ENCODE data around the gene MTUS2. TPM values are rescaled to one million over a fixed set of nuclear protein-coding genes. Genes with fewer than 3 reads are reported as not detected.

The MTUS2 gene
- polyA plus RNA-seq, 3 donors from 2014 or later, result 0.02 TPM; not detected in 2

GRCh38 chr13:29524176-29524575 lies 704.0 kb downstream of the MTUS2 start:
- H3K4me1 Mint-ChIP-seq, result peaks cover 1 to 8% of the 10 kb centered on the region in 2 donors
- H3K27ac Mint-ChIP-seq, result peak overlapping the region in 1 of 6 donors; percentile 24
- H3K4me3 Mint-ChIP-seq, result no peak overlapping the region
- DNase-seq, result no peak
- H3K36me3 Mint-ChIP-seq, result peaks cover 8 to 31% (median 10%) of the 10 kb centered on the region in 3 donors
- peaks cover 0 to 3% (median 0%) of the 10 kb centered on the region in 3 donors for H3K27me3 Mint-ChIP-seq (ENCODE audit: low read depth in 3 of 3)
- no peaks in the 10 kb centered on the region for H3K9me3 Mint-ChIP-seq

DNA sequence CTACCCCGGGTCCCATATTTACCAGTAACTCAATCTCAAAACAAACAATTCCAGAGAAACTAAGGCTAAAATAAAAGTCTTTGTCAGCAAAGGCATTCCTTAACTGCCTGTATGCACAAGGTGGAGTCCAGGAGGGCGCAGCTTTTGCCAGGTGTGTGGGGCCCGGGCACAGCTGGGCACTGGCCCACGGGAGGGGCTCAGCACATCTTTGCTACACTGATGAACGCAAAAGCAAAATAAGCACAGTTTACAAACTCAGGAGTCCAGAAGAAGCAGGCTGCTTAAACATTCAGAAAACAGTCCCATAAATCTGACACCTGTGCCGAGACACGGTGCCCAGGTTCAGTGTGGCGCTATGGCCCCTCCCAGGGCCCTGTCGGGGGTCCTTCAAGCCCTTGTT lies 704.5 kb downstream of the MTUS2 start:
- H3K36me3 Mint-ChIP-seq, result peaks cover 10 to 36% (median 11%) of the 10 kb centered on the region in 3 donors

GRCh38 chr13:29525757-29526156 lies 705.6 kb downstream of the MTUS2 start:
- H3K4me3 Mint-ChIP-seq, result no peak overlapping the region
- H3K4me1 Mint-ChIP-seq, result peaks cover 17 to 24% of the 10 kb centered on the region in 2 donors
- no peaks in the 10 kb centered on the region for H3K9me3 Mint-ChIP-seq
- no peak for DNase-seq
- no peak overlapping the region for H3K27ac Mint-ChIP-seq
- peaks cover 10 to 37% (median 11%) of the 10 kb centered on the region in 3 donors for H3K36me3 Mint-ChIP-seq
- peaks cover 0 to 3% (median 0%) of the 10 kb centered on the region in 3 donors for H3K27me3 Mint-ChIP-seq (ENCODE audit: low read depth in 3 of 3)

More for the DNA sequence above, 704.5 kb downstream of the MTUS2 start:
- H3K27ac Mint-ChIP-seq, result peak overlapping the region in 1 of 6 donors; percentile 24
- H3K4me3 Mint-ChIP-seq, result no peak overlapping the region
- H3K4me1 Mint-ChIP-seq, result peaks cover 6 to 13% of the 10 kb centered on the region in 2 donors
- H3K9me3 Mint-ChIP-seq, result no peaks in the 10 kb centered on the region
- DNase-seq, result no peak
- peaks cover 0 to 3% (median 0%) of the 10 kb centered on the region in 3 donors for H3K27me3 Mint-ChIP-seq (ENCODE audit: low read depth in 3 of 3)

DNA sequence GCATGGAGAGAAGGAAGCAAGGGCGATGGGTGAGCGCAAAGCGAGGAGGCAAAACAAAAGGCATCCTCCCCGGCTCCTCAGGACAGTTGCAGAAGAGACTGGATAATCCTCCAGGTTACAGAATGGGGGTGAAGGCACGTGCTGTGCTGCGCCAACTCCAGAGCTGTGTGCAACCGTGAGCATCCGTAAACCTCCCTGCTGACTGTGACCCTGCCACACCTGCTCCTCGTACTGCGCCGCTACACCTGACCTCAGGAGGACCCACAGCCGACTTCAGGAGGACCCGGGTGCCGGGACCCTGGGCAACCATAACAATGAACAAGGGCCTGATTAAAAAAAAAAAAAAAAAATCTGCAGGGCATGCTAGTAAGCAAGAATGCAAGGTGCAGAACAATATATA lies 706.6 kb downstream of the MTUS2 start:
- H3K27ac Mint-ChIP-seq, result peak overlapping the region in 1 of 6 donors; percentile 58
- no peak overlapping the region for H3K4me3 Mint-ChIP-seq
- DNase-seq, result no peak
- peaks cover 20 to 31% of the 10 kb centered on the region in 2 donors for H3K4me1 Mint-ChIP-seq
- H3K9me3 Mint-ChIP-seq, result no peaks in the 10 kb centered on the region
- peaks cover 0 to 3% (median 0%) of the 10 kb centered on the region in 3 donors for H3K27me3 Mint-ChIP-seq (ENCODE audit: low read depth in 3 of 3)
- peaks cover 10 to 31% (median 12%) of the 10 kb centered on the region in 3 donors for H3K36me3 Mint-ChIP-seq

DNA sequence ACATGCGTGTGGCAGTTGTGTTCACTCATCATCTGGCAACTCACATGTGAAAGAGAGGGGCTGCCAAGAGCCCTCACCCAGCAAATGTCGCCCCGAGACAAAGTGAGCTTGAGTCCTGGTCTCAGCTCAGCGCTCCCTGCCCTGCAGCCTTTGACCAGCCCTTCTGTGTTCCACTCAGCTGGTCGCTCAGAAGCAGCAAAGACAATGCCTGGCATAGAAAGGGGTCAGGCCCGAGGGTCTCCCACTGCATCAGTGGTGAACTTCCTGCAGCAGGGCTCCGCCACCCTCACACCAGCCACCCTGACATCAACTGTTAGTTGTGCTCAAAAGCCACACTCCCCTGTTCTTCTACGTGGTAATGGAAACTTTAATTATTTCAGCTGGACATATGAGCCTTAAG lies 707.4 kb downstream of the MTUS2 start:
- H3K4me3 Mint-ChIP-seq, result no peak overlapping the region
- no peaks in the 10 kb centered on the region for H3K9me3 Mint-ChIP-seq
- peaks cover 3 to 29% (median 12%) of the 10 kb centered on the region in 3 donors for H3K36me3 Mint-ChIP-seq
- DNase-seq, result no peak
- peaks cover 20 to 38% of the 10 kb centered on the region in 2 donors for H3K4me1 Mint-ChIP-seq
- peaks cover 0 to 3% (median 0%) of the 10 kb centered on the region in 3 donors for H3K27me3 Mint-ChIP-seq (ENCODE audit: low read depth in 3 of 3)
- H3K27ac Mint-ChIP-seq, result peak overlapping the region in 2 of 6 donors; percentile 51 to 55

DNA sequence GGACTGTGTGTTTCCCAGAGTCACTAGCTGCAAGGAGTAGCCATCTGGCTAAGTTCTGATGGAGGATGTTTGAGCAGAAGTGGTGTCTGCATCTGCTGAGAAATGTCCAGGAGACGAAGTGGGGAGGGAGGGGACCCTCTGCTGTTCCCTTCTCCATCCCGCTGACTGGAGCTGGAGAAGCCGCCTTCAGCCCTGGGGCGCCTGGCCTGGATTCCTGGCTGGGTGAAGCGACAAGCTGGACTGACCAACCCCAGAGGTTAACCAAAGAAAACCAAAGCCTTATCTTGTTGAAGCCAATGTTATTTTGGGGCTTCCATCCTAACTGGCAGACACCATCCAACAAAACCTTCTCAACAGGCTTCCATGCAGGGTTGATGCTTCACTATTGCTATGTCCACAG lies 707.8 kb downstream of the MTUS2 start:
- Mint-ChIP-seq H3K27ac (peak overlapping the region in 2 of 6 donors; percentile 51 to 92), H3K36me3 (peaks cover 3 to 32% (median 12%) of the 10 kb centered on the region in 3 donors), H3K4me1 (peaks cover 20 to 38% of the 10 kb centered on the region in 2 donors), H3K4me3 (no peak overlapping the region), H3K9me3 (no peaks in the 10 kb centered on the region), H3K27me3 (ENCODE audit: low read depth in 3 of 3) (peaks cover 0 to 5% (median 0%) of the 10 kb centered on the region in 3 donors)
- no peak for DNase-seq

- H3K4me3 Mint-ChIP-seq, result peak overlapping the region; percentile 19 to 80 (median 66)
- H3K27me3 Mint-ChIP-seq (ENCODE audit: low read depth in 3 of 3), result peaks cover 0 to 5% (median 0%) of the 10 kb centered on the region in 3 donors
- DNase-seq, result peak; percentile 36 to 62 (median 42)
- H3K36me3 Mint-ChIP-seq, result peaks cover 7 to 32% (median 12%) of the 10 kb centered on the region in 3 donors
- peaks cover 20 to 36% of the 10 kb centered on the region in 2 donors for H3K4me1 Mint-ChIP-seq
- peak overlapping the region; percentile 86 to 96 (median 90) for H3K27ac Mint-ChIP-seq
- no peaks in the 10 kb centered on the region for H3K9me3 Mint-ChIP-seq
Observed at GRCh38 chr13:29529754-29530153, 709.6 kb downstream of the MTUS2 start.

- peak overlapping the region; percentile 86 to 96 (median 90) for H3K27ac Mint-ChIP-seq
- no peaks in the 10 kb centered on the region for H3K9me3 Mint-ChIP-seq
Observed at GRCh38 chr13:29530901-29531300, 710.8 kb downstream of the MTUS2 start.

GRCh38 chr13:29532116-29532515 lies 712.0 kb downstream of the MTUS2 start:
- Mint-ChIP-seq H3K36me3 (peaks cover 9 to 29% (median 12%) of the 10 kb centered on the region in 3 donors), H3K27me3 (ENCODE audit: low read depth in 3 of 3) (peaks cover 0 to 3% (median 0%) of the 10 kb centered on the region in 3 donors), H3K4me3 (peak overlapping the region in 2 of 5 donors; percentile 6 to 38), H3K9me3 (no peaks in the 10 kb centered on the region), H3K27ac (peak overlapping the region; percentile 34 to 87 (median 78)), H3K4me1 (peaks cover 20 to 34% of the 10 kb centered on the region in 2 donors)
- peak in 1 of 3 donors; percentile 17 for DNase-seq

More at GRCh38 chr13:29530901-29531300, 710.8 kb downstream of the MTUS2 start:
- Mint-ChIP-seq H3K4me1 (peaks cover 20 to 36% of the 10 kb centered on the region in 2 donors), H3K36me3 (peaks cover 8 to 33% (median 12%) of the 10 kb centered on the region in 3 donors), H3K27me3 (ENCODE audit: low read depth in 3 of 3) (peaks cover 0 to 5% (median 0%) of the 10 kb centered on the region in 3 donors), H3K4me3 (peak overlapping the region in 3 of 5 donors; percentile 13 to 75 (median 33))
- DNase-seq, result no peak

GRCh38 chr13:29532821-29533220 lies 712.7 kb downstream of the MTUS2 start:
- Mint-ChIP-seq H3K9me3 (no peaks in the 10 kb centered on the region), H3K4me1 (peaks cover 20 to 34% of the 10 kb centered on the region in 2 donors), H3K27me3 (ENCODE audit: low read depth in 3 of 3) (peaks cover 0 to 3% (median 0%) of the 10 kb centered on the region in 3 donors), H3K27ac (peak overlapping the region; percentile 34 to 87 (median 78)), H3K36me3 (peaks cover 9 to 27% (median 12%) of the 10 kb centered on the region in 3 donors), H3K4me3 (no peak overlapping the region)
- DNase-seq, result no peak

- H3K27me3 Mint-ChIP-seq (ENCODE audit: low read depth in 3 of 3), result peaks cover 0 to 3% (median 0%) of the 10 kb centered on the region in 3 donors
- H3K36me3 Mint-ChIP-seq, result peaks cover 9 to 26% (median 12%) of the 10 kb centered on the region in 3 donors
- DNase-seq, result no peak
- peak overlapping the region in 4 of 6 donors; percentile 25 to 78 (median 43) for H3K27ac Mint-ChIP-seq
- no peak overlapping the region for H3K4me3 Mint-ChIP-seq
- H3K9me3 Mint-ChIP-seq, result no peaks in the 10 kb centered on the region
- H3K4me1 Mint-ChIP-seq, result peaks cover 19 to 35% of the 10 kb centered on the region in 2 donors
Observed at GRCh38 chr13:29534083-29534482, 713.9 kb downstream of the MTUS2 start.

- DNase-seq, result no peak
- no peak overlapping the region for H3K4me3 Mint-ChIP-seq
- peaks cover 0 to 14% (median 9%) of the 10 kb centered on the region in 3 donors for H3K36me3 Mint-ChIP-seq
- peaks cover under 1 to 16% of the 10 kb centered on the region in 2 donors for H3K4me1 Mint-ChIP-seq
- H3K9me3 Mint-ChIP-seq, result no peaks in the 10 kb centered on the region
- H3K27ac Mint-ChIP-seq, result peak overlapping the region in 3 of 6 donors; percentile 4 to 47 (median 37)
- H3K27me3 Mint-ChIP-seq (ENCODE audit: low read depth in 3 of 3), result peaks cover 0 to 2% (median 0%) of the 10 kb centered on the region in 3 donors
Observed at GRCh38 chr13:29535663-29536655, 715.8 kb downstream of the MTUS2 start.

DNA sequence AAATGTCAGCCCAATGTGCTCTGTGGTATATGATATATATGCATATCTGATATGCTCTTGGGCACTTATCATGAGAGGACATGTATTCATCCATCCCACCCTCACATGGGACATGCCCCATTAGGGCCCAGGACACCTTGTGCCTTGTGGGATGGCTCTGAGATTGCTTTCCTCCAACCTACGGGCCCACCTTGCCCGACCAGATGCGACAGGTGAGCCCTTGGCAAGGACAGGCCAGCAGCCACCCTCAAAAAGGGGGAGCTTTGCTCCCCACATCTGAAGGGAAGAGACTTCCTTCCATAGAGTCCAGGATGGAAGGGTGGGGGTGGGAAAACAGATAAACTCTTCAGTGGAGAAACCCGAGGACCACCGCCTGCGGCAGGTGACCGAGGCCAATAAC lies 716.7 kb downstream of the MTUS2 start:
- H3K9me3 Mint-ChIP-seq, result no peaks in the 10 kb centered on the region
- no peak overlapping the region for H3K4me3 Mint-ChIP-seq
- peaks cover 0 to 17% (median 9%) of the 10 kb centered on the region in 3 donors for H3K36me3 Mint-ChIP-seq
- no peak overlapping the region for H3K27ac Mint-ChIP-seq
- peaks cover 0 to 2% (median 0%) of the 10 kb centered on the region in 3 donors for H3K27me3 Mint-ChIP-seq (ENCODE audit: low read depth in 3 of 3)
- H3K4me1 Mint-ChIP-seq, result peaks cover 0 to 10% of the 10 kb centered on the region in 2 donors
- DNase-seq, result no peak

Measured in immature natural killer cell (primary cell).